SK-N-SH treated with all-trans-retinoic acid at 6 μM for 48 hours (cell line): ENCODE measurements around the gene DEFB114.

Experiments
- ATAC-seq: fragments of 200-7000 bp; cut with Tn5 transposase; 3 replicates; pipeline ENCODE4 v1.9.1; 2020; ENCODE audit warnings: mild to moderate bottlenecking, moderate library complexity
- ARNTL ChIP-seq: fragments of 450-650 bp; formaldehyde crosslinking; IDR thresholded peaks from 2 replicates; pipeline ENCODE4 v1.5.0; 2020; ENCODE audit warnings: low read depth, mild to moderate bottlenecking, moderate library complexity, borderline replicate concordance
- BACH2 ChIP-seq: fragments of 250-450 bp; sonication (Bioruptor Pico); IDR thresholded peaks from 2 replicates; pipeline ENCODE4 v1.9.0; 2021; ENCODE audit warnings: mild to moderate bottlenecking, borderline replicate concordance
- CSDC2 ChIP-seq: fragments of 250-450 bp; sonication (Bioruptor Pico); IDR thresholded peaks from 2 replicates; pipeline ENCODE4 v1.5.0; 2020; ENCODE audit warnings: mild to moderate bottlenecking, moderate library complexity
- ESRRG ChIP-seq: fragments of 250-450 bp; sonication (Bioruptor Pico); IDR thresholded peaks from 2 replicates; pipeline ENCODE4 v1.6.1; 2021; ENCODE audit warnings: mild to moderate bottlenecking
- GLIS3 ChIP-seq: fragments of 250-450 bp; sonication (Bioruptor Pico); IDR thresholded peaks from 2 replicates; pipeline ENCODE4 v1.5.0; 2020; ENCODE audit warnings: mild to moderate bottlenecking, moderate library complexity
- ISL1 ChIP-seq: fragments of 250-450 bp; sonication (Bioruptor Pico); IDR thresholded peaks from 2 replicates; pipeline ENCODE4 v2.1.2; 2022; ENCODE audit warnings: mild to moderate bottlenecking, moderate library complexity
- OSR1 ChIP-seq: fragments of 250-450 bp; sonication (Bioruptor Pico); IDR thresholded peaks from 2 replicates; pipeline ENCODE4 v1.8.0; 2022; ENCODE audit warnings: moderate library complexity, mild to moderate bottlenecking, inconsistent platforms
- PPARA ChIP-seq: fragments of 250-450 bp; sonication (Bioruptor Pico); IDR thresholded peaks from 2 replicates; pipeline ENCODE4 v1.5.0; 2020; ENCODE audit warnings: mild to moderate bottlenecking, borderline replicate concordance
- RARB ChIP-seq: fragments of 250-450 bp; sonication (Bioruptor Pico); IDR thresholded peaks from 2 replicates; pipeline ENCODE4 v1.8.0; 2021; ENCODE audit warnings: mild to moderate bottlenecking, moderate library complexity
- SNAI2 ChIP-seq: fragments of 250-450 bp; sonication (Bioruptor Pico); IDR thresholded peaks from 2 replicates; pipeline ENCODE4 v1.5.0; 2020; ENCODE audit warnings: mild to moderate bottlenecking, moderate library complexity
- TCF4 ChIP-seq: fragments of 250-450 bp; sonication (Bioruptor Pico); IDR thresholded peaks from 2 replicates; pipeline ENCODE4 v1.8.0; 2021; ENCODE audit warnings: mild to moderate bottlenecking, moderate library complexity, borderline replicate concordance
- TOX ChIP-seq: fragments of 250-450 bp; sonication (Bioruptor Pico); IDR thresholded peaks from 2 replicates; pipeline ENCODE4 v1.8.0; 2021; ENCODE audit warnings: mild to moderate bottlenecking, moderate library complexity, borderline replicate concordance
- ZC3H10 ChIP-seq: fragments of 250-450 bp; sonication (Bioruptor Pico); IDR thresholded peaks from 2 replicates; pipeline ENCODE4 v1.5.1; 2021; ENCODE audit warnings: mild to moderate bottlenecking, moderate library complexity
- ZFP3 ChIP-seq: fragments of 250-450 bp; sonication (Bioruptor Pico); IDR thresholded peaks from 2 replicates; pipeline ENCODE4 v1.5.0; 2020; ENCODE audit warnings: mild to moderate bottlenecking, moderate library complexity
- ZFP30 ChIP-seq: fragments of 450-650 bp; formaldehyde crosslinking; IDR thresholded peaks from 2 replicates; pipeline ENCODE4 v1.5.0; 2022; ENCODE audit warnings: mild to moderate bottlenecking, moderate library complexity
- ZNF565 ChIP-seq: fragments of 450-650 bp; formaldehyde crosslinking; conservative IDR thresholded peaks from 2 replicates; pipeline ENCODE4 v1.5.0; 2020; ENCODE audit warnings: low read depth, mild to moderate bottlenecking, moderate library complexity
- ZNF70 ChIP-seq: fragments of 450-650 bp; formaldehyde crosslinking; IDR thresholded peaks from 2 replicates; pipeline ENCODE4 v1.5.0; 2020; ENCODE audit warnings: mild to moderate bottlenecking, moderate library complexity
- ZNF8 ChIP-seq: fragments of 450-650 bp; formaldehyde crosslinking; IDR thresholded peaks from 2 replicates; pipeline ENCODE4 v1.5.0; 2020; ENCODE audit warnings: mild to moderate bottlenecking, moderate library complexity
- TF ChIP-seq, protein P1 (sequence below): fragments of 250-450 bp; sonication (Bioruptor Pico); IDR thresholded peaks from 2 replicates; pipeline ENCODE4 v1.5.0; 2020; ENCODE audit warnings: mild to moderate bottlenecking, moderate library complexity
- TF ChIP-seq, protein P2 (sequence below): fragments of 250-450 bp; sonication (Bioruptor Pico); IDR thresholded peaks from 2 replicates; pipeline ENCODE4 v1.8.0; 2021; ENCODE audit warnings: low read depth, mild to moderate bottlenecking, moderate library complexity, borderline replicate concordance
- TF ChIP-seq, protein P3 (sequence below): fragments of 250-450 bp; sonication (Bioruptor Pico); IDR thresholded peaks from 2 replicates; pipeline ENCODE4 v1.5.1; 2021; ENCODE audit warnings: mild to moderate bottlenecking, moderate library complexity
- TF ChIP-seq, protein P4 (sequence below): fragments of 250-450 bp; sonication (Bioruptor Pico); IDR thresholded peaks from 2 replicates; pipeline ENCODE4 v1.5.1; 2020; ENCODE audit warnings: low read depth, mild to moderate bottlenecking, moderate library complexity
- TF ChIP-seq, protein P5 (sequence below): fragments of 250-450 bp; sonication (Bioruptor Pico); IDR thresholded peaks from 2 replicates; pipeline ENCODE4 v1.8.0; 2020; ENCODE audit warnings: mild to moderate bottlenecking, moderate library complexity, borderline replicate concordance

The DEFB114 gene

DNA sequence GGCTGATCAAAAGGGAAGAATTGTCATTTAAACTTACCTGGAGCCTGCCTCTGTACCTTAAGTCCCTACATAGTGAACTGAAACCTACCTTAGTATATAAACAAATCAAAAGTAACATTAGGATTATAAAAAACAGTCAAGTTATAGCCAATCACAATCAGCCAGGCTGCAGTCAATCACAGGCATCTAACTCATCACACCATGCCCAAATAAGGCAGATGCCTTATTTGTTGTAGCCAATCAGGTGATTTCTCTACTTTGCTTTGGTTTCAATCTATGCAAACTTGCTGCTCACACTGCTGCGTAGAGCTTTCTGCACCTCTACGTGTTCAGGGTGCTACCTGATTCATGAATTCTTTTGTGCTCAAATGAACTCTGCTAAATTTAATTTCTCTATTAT lies 23.8 kb upstream of the DEFB114 start:
- TF ChIP-seq ZNF565 (CRISPR knock-in tag) (no peak), ISL1 (CRISPR knock-in tag) (no peak), CSDC2 (CRISPR knock-in tag) (no peak), GLIS3 (CRISPR knock-in tag) (no peak), ESRRG (no peak), RARB (CRISPR knock-in tag) (no peak), ZC3H10 (CRISPR knock-in tag) (no peak), ZFP3 (CRISPR knock-in tag) (no peak), TOX (CRISPR knock-in tag) (no peak), OSR1 (CRISPR knock-in tag) (no peak), BACH2 (CRISPR knock-in tag) (no peak), ZFP30 (no peak), SNAI2 (CRISPR knock-in tag) (no peak), PPARA (CRISPR knock-in tag) (no peak), ARNTL (CRISPR knock-in tag) (no peak), TCF4 (CRISPR knock-in tag) (no peak)
- TF ChIP-seq, protein P1, sequence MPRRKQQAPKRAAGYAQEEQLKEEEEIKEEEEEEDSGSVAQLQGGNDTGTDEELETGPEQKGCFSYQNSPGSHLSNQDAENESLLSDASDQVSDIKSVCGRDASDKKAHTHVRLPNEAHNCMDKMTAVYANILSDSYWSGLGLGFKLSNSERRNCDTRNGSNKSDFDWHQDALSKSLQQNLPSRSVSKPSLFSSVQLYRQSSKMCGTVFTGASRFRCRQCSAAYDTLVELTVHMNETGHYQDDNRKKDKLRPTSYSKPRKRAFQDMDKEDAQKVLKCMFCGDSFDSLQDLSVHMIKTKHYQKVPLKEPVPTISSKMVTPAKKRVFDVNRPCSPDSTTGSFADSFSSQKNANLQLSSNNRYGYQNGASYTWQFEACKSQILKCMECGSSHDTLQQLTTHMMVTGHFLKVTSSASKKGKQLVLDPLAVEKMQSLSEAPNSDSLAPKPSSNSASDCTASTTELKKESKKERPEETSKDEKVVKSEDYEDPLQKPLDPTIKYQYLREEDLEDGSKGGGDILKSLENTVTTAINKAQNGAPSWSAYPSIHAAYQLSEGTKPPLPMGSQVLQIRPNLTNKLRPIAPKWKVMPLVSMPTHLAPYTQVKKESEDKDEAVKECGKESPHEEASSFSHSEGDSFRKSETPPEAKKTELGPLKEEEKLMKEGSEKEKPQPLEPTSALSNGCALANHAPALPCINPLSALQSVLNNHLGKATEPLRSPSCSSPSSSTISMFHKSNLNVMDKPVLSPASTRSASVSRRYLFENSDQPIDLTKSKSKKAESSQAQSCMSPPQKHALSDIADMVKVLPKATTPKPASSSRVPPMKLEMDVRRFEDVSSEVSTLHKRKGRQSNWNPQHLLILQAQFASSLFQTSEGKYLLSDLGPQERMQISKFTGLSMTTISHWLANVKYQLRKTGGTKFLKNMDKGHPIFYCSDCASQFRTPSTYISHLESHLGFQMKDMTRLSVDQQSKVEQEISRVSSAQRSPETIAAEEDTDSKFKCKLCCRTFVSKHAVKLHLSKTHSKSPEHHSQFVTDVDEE (CRISPR knock-in tag) = no peak
- TF ChIP-seq, protein P2, sequence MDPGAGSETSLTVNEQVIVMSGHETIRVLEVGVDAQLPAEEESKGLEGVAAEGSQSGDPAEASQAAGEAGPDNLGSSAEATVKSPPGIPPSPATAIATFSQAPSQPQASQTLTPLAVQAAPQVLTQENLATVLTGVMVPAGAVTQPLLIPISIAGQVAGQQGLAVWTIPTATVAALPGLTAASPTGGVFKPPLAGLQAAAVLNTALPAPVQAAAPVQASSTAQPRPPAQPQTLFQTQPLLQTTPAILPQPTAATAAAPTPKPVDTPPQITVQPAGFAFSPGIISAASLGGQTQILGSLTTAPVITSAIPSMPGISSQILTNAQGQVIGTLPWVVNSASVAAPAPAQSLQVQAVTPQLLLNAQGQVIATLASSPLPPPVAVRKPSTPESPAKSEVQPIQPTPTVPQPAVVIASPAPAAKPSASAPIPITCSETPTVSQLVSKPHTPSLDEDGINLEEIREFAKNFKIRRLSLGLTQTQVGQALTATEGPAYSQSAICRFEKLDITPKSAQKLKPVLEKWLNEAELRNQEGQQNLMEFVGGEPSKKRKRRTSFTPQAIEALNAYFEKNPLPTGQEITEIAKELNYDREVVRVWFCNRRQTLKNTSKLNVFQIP (CRISPR knock-in tag) = no peak
- TF ChIP-seq, all 23 proteins: peak for 0
- no peak for ATAC-seq

DNA sequence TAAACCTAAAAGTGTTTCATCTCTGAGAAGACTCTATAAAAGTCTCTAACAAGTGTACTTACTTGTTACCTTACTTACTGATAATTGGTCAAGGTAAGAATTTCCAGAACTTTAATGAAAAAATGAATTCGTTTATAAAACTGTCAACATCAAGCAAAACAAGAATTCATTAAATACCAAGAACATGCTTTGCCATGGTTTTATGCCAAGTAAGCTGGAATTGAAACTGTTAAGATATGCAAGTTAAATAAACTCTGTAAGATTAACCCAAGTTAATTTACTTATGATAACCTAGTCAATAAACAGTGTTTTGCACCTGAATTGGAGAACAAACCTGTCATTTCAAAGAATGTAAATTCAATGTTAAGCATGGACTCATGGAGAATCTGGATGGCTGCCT lies 22.6 kb upstream of the DEFB114 start:
- no peak for ATAC-seq
- TF ChIP-seq CSDC2 (CRISPR knock-in tag) = no peak
- TF ChIP-seq, protein P2 (CRISPR knock-in tag) = no peak
- TF ChIP-seq PPARA (CRISPR knock-in tag) = no peak
- no peak for TF ChIP-seq SNAI2 (CRISPR knock-in tag)
- no peak for TF ChIP-seq ISL1 (CRISPR knock-in tag)
- TF ChIP-seq ARNTL (CRISPR knock-in tag) = no peak
- no peak for TF ChIP-seq TOX (CRISPR knock-in tag)
- no peak for TF ChIP-seq TCF4 (CRISPR knock-in tag)
- no peak for TF ChIP-seq ZNF8 (CRISPR knock-in tag)
- TF ChIP-seq, protein P3, sequence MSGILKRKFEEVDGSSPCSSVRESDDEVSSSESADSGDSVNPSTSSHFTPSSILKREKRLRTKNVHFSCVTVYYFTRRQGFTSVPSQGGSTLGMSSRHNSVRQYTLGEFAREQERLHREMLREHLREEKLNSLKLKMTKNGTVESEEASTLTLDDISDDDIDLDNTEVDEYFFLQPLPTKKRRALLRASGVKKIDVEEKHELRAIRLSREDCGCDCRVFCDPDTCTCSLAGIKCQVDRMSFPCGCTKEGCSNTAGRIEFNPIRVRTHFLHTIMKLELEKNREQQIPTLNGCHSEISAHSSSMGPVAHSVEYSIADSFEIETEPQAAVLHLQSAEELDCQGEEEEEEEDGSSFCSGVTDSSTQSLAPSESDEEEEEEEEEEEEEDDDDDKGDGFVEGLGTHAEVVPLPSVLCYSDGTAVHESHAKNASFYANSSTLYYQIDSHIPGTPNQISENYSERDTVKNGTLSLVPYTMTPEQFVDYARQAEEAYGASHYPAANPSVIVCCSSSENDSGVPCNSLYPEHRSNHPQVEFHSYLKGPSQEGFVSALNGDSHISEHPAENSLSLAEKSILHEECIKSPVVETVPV (CRISPR knock-in tag) = no peak
- TF ChIP-seq ZNF565 (CRISPR knock-in tag) = no peak
- TF ChIP-seq ZNF70 (CRISPR knock-in tag) = no peak
- TF ChIP-seq, protein P4, sequence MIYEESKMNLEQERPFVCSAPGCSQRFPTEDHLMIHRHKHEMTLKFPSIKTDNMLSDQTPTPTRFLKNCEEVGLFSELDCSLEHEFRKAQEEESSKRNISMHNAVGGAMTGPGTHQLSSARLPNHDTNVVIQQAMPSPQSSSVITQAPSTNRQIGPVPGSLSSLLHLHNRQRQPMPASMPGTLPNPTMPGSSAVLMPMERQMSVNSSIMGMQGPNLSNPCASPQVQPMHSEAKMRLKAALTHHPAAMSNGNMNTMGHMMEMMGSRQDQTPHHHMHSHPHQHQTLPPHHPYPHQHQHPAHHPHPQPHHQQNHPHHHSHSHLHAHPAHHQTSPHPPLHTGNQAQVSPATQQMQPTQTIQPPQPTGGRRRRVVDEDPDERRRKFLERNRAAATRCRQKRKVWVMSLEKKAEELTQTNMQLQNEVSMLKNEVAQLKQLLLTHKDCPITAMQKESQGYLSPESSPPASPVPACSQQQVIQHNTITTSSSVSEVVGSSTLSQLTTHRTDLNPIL (CRISPR knock-in tag) = no peak
- TF ChIP-seq, protein P5, sequence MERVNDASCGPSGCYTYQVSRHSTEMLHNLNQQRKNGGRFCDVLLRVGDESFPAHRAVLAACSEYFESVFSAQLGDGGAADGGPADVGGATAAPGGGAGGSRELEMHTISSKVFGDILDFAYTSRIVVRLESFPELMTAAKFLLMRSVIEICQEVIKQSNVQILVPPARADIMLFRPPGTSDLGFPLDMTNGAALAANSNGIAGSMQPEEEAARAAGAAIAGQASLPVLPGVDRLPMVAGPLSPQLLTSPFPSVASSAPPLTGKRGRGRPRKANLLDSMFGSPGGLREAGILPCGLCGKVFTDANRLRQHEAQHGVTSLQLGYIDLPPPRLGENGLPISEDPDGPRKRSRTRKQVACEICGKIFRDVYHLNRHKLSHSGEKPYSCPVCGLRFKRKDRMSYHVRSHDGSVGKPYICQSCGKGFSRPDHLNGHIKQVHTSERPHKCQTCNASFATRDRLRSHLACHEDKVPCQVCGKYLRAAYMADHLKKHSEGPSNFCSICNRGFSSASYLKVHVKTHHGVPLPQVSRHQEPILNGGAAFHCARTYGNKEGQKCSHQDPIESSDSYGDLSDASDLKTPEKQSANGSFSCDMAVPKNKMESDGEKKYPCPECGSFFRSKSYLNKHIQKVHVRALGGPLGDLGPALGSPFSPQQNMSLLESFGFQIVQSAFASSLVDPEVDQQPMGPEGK (CRISPR knock-in tag) = no peak
- TF ChIP-seq RARB (CRISPR knock-in tag) = no peak
- no peak for TF ChIP-seq GLIS3 (CRISPR knock-in tag)
